Activated naive CD4-positive, alpha-beta T cell treated with anti-CD3 and anti-CD28 coated beads, Interleukin-2, amount 50 U/mL, for 72 hours (primary cell): ENCODE results near the gene TSACC. TPM values are rescaled to one million over a fixed set of nuclear protein-coding genes. Genes with fewer than 3 reads are reported as not detected.
"Not testable (repeated sequence)": the region's sequence is repeated elsewhere in the genome, so short reads cannot be mapped to it uniquely, and the experiment has no call there.

ENCODE experiments used
- ATAC-seq, 2 donors: fragments of 150-1000 bp; cut with Tn5 transposase; 2 replicates each; pipeline ENCODE4 v1.10.0; 2021; ENCODE audit warnings: mild to moderate bottlenecking in 2 of 2, moderate library complexity in 2 of 2
- DNase-seq, 2 donors: peaks; one replicate each; pipeline ENCODE4 v3.0.0; 2021 to 2022; ENCODE audit warnings: low spot score in 2 of 2
- H3K27ac Mint-ChIP-seq, 2 donors: one replicate each; pipeline ENCODE4 v1.8.0; 2022; ENCODE audit warnings: mild to moderate bottlenecking in 2 of 2, mixed read lengths in 2 of 2
- H3K36me3 Mint-ChIP-seq, 2 donors: one replicate each; pipeline ENCODE4 v1.8.0; 2022; ENCODE audit warnings: mixed read lengths in 2 of 2
- H3K9me3 Mint-ChIP-seq, 2 donors: one replicate each; pipeline ENCODE4 v1.8.0; 2022; ENCODE audit warnings: mixed read lengths in 2 of 2
- total RNA-seq, 2 donors: library from RNA; stranded (reverse); gene quantifications; one replicate each; pipeline ENCODE4 v1.2.3, GENCODE V29; 2022

The TSACC gene
- under 1 TPM in 1 of 2 donors, not detected in 1; 0.76 TPM for total RNA-seq

- H3K36me3 Mint-ChIP-seq, result peaks cover 29 to 36% of the 10 kb centered on the region in 2 donors
- peak; percentile 95 to 97 for ATAC-seq
- H3K9me3 Mint-ChIP-seq, result no peaks in the 10 kb centered on the region
- DNase-seq, result peak; percentile 99 to 100
- H3K27ac Mint-ChIP-seq, result peak within 1 kb of the TSS; percentile 97 to 98
These were observed at the start of gene TSACC, which contains the start of gene CCT3 for GRCh38 chr1:156338180-156338976. TSACC (plus strand) TSS chr1:156338526; CDS start chr1:156339758, 1,232 bp downstream. CCT3 (minus strand) TSS chr1:156338292; CDS start chr1:156338184, 108 bp downstream.

DNA sequence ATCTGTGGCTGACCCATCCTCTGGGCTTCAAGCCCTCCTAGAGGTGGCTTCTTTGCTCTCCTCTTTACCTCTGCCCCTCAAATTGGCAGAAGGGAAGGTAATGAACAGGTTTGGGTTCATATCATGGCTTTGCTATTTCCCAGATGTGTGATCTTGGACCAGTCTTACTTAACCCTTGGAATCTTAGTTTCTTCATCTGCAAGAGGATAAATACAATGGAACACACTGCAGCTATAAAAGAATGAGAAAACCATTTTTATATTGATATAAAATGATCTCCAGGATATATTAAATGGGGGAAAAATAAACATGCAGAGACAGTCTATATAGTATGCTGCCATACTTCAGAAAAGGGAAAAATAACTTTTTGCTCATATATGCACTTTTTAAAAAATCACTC is 48.5 kb upstream of the TSACC start:
- H3K9me3 Mint-ChIP-seq, result no peaks in the 10 kb centered on the region
- H3K36me3 Mint-ChIP-seq, result no peaks in the 10 kb centered on the region
- ATAC-seq, result no peak
- peak overlapping the region in 1 of 2 donors; percentile 44 for H3K27ac Mint-ChIP-seq
- no peak for DNase-seq

GRCh38 chr1:156291226-156292061 is 46.9 kb upstream of the TSACC start:
- peak in 1 of 2 donors; percentile 28 for DNase-seq
- H3K36me3 Mint-ChIP-seq, result no peaks in the 10 kb centered on the region
- H3K27ac Mint-ChIP-seq, result peak overlapping the region; percentile 74 to 90
- no peaks in the 10 kb centered on the region for H3K9me3 Mint-ChIP-seq
- peak; percentile 39 to 62 for ATAC-seq

GRCh38 chr1:156293098-156293434 is 45.3 kb upstream of the TSACC start:
- no peak for ATAC-seq
- no peak overlapping the region for H3K27ac Mint-ChIP-seq
- no peaks in the 10 kb centered on the region for H3K9me3 Mint-ChIP-seq
- H3K36me3 Mint-ChIP-seq, result no peaks in the 10 kb centered on the region
- DNase-seq, result no peak

DNA sequence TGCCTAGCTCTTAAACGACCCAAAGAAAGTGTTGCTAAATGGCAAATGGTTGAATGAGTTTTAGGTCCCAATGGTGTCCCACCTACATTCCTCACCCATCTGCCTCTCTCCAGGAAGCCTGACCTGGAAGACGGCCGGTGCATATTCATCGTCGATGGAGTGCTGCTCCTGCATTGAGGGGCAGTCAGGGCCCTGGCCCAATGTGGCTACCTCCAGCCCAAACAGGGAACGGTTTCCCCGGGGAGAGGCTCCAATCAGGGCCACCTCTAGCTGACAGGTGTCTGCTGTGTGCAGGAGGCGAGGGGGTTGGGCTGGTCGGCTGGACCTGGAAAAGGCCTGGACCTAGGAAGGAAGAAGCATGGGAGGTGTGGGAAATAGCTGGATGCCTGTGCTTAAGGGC is 44.4 kb upstream of the TSACC start:
- DNase-seq, result no peak
- no peak for ATAC-seq
- Mint-ChIP-seq H3K36me3 (no peaks in the 10 kb centered on the region), H3K27ac (no peak overlapping the region), H3K9me3 (no peaks in the 10 kb centered on the region)

- H3K9me3 Mint-ChIP-seq, result no peaks in the 10 kb centered on the region
- H3K36me3 Mint-ChIP-seq, result no peaks in the 10 kb centered on the region
- DNase-seq (peak in 1 of 2 donors; percentile 53), ATAC-seq (peak; percentile 83 to 90)
- H3K27ac Mint-ChIP-seq, result peak within 1 kb of the TSS; percentile 73 to 85
These were observed 42.9 kb upstream of the TSACC start, which contains the start of gene GLMP for GRCh38 chr1:156295391-156295947. GLMP (minus strand) TSS chr1:156295679; CDS start chr1:156295645, 34 bp downstream.

DNA sequence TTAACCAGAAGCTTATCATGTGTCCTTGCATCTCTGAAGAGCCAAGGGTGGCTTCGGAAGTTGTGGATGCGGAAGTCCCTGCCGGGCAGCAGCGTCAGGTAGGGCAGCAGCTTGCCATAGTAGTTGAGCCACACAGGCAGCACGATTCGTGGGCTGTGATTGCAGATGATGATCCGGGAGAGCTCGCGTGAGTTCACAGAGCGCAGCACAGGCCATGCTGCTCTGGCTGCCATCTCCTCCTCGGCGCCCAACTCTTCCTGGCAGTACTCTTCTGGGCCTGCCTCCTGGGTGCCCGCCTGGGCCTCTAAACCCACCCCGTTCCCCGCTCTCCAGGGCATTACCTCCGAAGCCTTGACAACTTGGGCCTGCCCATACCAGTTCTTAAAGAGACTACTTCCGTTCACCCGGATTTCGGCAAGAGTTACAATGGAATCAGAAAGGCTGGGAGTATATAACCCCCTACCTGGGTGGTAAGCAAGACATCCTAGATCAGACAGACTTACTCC is 39.4 kb upstream of the TSACC start, which contains the start of gene VHLL:
VHLL (minus strand) TSS at position 456 of the 506 bp plus-strand sequence; CDS start at position 338, 118 bp downstream.
- ATAC-seq, result no peak
- no peak for DNase-seq
- Mint-ChIP-seq H3K36me3 (no peaks in the 10 kb centered on the region), H3K9me3 (no peaks in the 10 kb centered on the region), H3K27ac (no peak within 1 kb of the TSS)

GRCh38 chr1:156303241-156303640 is 35.1 kb upstream of the TSACC start:
- peak overlapping the region in 1 of 2 donors; percentile 36 for H3K27ac Mint-ChIP-seq
- ATAC-seq, result no peak

DNA sequence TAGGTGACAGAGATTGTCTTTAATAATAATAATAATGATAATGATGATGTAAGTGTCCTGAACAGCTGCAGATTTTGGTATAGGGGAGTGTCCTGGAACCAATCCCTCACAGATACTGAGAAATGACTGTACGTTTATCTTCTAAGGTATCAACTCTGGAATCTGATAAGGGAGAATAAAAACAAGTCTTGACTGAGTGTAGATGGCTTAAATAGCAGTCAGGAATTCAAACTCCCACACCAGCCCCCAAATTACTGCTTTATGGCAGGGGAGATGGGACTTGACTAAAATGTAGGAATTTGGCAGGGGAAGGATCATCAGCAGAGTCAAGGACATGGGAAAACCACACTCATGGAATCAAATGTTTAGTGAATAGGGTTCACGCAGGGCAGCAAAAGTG is 33.1 kb upstream of the TSACC start:
- Mint-ChIP-seq H3K36me3 (peaks cover 13 to 14% of the 10 kb centered on the region in 2 donors), H3K9me3 (no peaks in the 10 kb centered on the region), H3K27ac (no peak overlapping the region)
- ATAC-seq (no peak), DNase-seq (no peak)

More at GRCh38 chr1:156303241-156303640, 35.1 kb upstream of the TSACC start:
- no peaks in the 10 kb centered on the region for H3K9me3 Mint-ChIP-seq
- peaks cover 5 to 6% of the 10 kb centered on the region in 2 donors for H3K36me3 Mint-ChIP-seq
- DNase-seq, result no peak

DNA sequence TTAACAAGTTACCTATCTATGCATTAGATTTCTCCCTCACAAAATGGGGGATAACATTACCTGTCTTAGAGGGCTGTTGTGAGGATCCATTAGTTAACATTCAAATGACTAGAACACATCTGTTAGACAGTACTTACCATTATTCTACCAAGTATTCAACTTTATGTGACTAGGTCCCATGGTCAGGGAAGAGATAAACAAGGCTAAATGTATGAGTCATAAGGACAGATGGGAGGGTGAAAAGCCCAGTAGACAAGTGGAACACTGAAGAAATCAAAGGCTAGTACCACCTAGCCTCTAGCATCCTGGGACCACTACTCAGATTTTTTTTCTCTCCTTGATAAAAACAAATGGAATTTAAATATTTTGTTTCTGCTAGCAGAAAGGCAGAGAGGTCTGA is 30.2 kb upstream of the TSACC start:
- Mint-ChIP-seq H3K36me3 (peaks cover 14 to 28% of the 10 kb centered on the region in 2 donors), H3K27ac (no peak overlapping the region), H3K9me3 (no peaks in the 10 kb centered on the region)
- DNase-seq (no peak), ATAC-seq (no peak)

GRCh38 chr1:156310962-156311361 is 27.4 kb upstream of the TSACC start:
- ATAC-seq, result no peak
- H3K36me3 Mint-ChIP-seq, result peaks cover 14 to 30% of the 10 kb centered on the region in 2 donors

DNA sequence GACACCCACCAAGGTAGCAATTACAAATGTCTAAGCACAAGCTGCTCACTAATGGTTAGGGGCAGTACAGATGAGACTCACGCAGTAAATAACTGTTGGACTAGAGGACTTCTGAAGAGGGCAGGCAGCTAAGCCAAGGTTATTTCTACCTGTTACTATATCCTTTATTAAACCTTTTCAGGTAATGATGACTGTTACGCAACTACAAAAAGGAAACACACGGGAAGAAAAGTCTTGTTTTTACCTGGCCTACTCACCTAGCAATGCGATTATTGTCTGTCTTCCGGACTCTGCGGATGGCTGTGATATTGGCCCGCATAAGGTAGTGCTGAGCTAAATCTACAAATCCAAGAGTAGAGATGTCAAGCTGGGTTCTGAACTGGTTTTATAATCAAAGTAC is 21.4 kb upstream of the TSACC start:
- H3K36me3 Mint-ChIP-seq, result peaks cover 14 to 35% of the 10 kb centered on the region in 2 donors
- no peaks in the 10 kb centered on the region for H3K9me3 Mint-ChIP-seq
- DNase-seq (no peak), ATAC-seq (no peak)
- peak overlapping the region in 1 of 2 donors; percentile 48 for H3K27ac Mint-ChIP-seq

More at GRCh38 chr1:156310962-156311361, 27.4 kb upstream of the TSACC start:
- DNase-seq, result no peak
- H3K9me3 Mint-ChIP-seq, result no peaks in the 10 kb centered on the region
- no peak overlapping the region for H3K27ac Mint-ChIP-seq

DNA sequence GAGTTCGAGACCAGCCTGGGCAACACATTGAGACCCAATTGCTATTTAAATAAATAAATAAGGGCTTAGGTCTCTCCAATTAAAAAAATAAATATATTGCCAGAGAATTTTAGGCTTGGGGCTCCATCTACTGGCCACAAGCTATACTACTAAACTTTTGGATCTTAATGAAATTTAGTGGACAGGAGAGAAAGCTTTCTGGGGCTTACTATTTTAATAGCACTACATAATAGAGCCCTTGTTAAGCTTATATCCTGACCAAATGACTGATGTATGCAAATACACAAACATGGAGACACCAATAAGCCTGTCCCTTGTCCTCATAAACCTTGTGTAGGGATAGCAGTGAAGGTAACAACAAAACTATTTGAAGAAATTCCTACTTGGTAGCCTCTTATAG is 18.7 kb upstream of the TSACC start:
- Mint-ChIP-seq H3K36me3 (peaks cover 14 to 21% of the 10 kb centered on the region in 2 donors), H3K27ac (no peak overlapping the region), H3K9me3 (no peaks in the 10 kb centered on the region)
- ATAC-seq, result no peak
- peak in 1 of 2 donors; percentile 12 for DNase-seq

GRCh38 chr1:156320560-156320959 is 17.8 kb upstream of the TSACC start:
- DNase-seq (no peak), ATAC-seq (no peak)
- Mint-ChIP-seq H3K27ac (no peak overlapping the region), H3K9me3 (no peaks in the 10 kb centered on the region), H3K36me3 (peaks cover 14 to 21% of the 10 kb centered on the region in 2 donors)

DNA sequence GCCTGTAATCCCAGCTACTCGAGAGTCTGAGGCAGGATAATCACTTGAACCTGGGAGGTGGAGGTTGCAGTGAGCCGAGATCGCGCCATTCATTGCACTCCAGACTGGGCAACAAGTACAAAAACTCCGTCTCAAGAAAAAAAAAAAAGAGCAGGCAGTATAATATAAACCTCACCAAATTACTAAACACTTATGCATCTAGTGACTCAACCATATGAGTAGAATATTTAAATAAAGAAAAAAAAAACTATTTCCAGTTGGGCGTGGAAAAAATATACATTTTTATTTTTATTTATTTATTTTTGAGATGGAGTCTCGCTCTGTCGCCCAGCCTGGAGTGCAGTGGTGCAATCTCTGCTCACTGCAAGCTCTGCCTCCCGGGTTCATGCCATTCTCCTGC is 15.1 kb upstream of the TSACC start:
- not testable (repeated sequence) for H3K27ac Mint-ChIP-seq, H3K9me3 Mint-ChIP-seq, DNase-seq, ATAC-seq
- peaks cover 9 to 16% of the 10 kb centered on the region in 2 donors for H3K36me3 Mint-ChIP-seq

DNA sequence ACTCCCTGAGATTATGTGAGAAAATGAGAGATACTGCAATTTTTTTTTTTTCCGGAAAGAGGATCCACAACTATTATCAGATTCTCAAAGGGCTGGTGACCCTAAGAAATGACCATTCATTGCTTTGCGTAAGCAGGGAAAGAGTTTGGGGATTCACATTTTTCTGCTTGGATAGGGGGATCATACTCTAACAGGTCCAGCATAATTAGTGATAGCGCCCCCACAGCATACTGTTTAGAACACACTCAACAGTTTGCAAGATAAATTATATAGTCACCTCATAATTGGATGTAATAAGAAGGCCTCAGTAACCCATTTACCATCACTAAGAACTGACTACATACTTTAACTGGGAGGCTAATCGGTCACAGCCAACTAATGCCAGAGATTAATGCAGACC is 2.1 kb upstream of the TSACC start:
- ATAC-seq, result no peak

More for the DNA sequence above, 2.1 kb upstream of the TSACC start:
- H3K27ac Mint-ChIP-seq, result peak overlapping the region; percentile 97 to 98
- peaks cover 29 to 36% of the 10 kb centered on the region in 2 donors for H3K36me3 Mint-ChIP-seq
- DNase-seq, result no peak
- no peaks in the 10 kb centered on the region for H3K9me3 Mint-ChIP-seq
